ENCODE results near the gene SLC6A9. TPM values are rescaled to one million over a fixed set of nuclear protein-coding genes. Genes with fewer than 3 reads are reported as not detected.

SLC6A9 gene
- total RNA-seq, 1 experiment from 2014 or later, result 6.4 TPM

GRCh38 chr1:44008259-44008658, 23.0 kb downstream of the SLC6A9 start:
- no peak for DNase-seq (ENCODE audit: low read depth)

DNA sequence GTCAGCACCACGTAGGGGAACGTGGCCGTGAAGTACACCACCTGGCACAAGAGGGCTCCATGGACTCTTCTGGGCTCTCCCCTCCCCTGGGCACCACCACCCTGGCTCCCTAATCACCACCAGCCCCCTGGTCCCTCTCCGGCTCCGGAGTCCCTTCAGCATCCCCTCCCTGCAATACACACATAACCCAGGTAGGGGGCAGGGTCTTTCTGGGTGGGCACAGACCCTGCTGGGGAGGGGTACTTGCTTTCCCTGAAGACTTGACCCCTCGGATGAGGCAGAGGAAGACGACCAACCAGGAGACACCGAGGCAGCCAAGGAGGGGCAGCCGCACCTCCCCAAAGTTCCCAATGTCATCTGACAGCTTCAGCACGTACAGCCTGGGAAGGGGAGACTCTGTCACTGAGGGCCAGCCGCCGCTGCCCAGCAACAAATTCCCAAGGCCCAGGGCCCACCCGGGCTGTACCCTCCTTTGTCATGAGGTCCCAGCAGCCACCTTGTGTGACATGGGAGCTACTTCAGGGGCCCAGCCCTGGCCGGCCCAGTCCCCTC, 28.6 kb downstream of the SLC6A9 start:
- DNase-seq (ENCODE audit: low read depth), result no peak

DNA sequence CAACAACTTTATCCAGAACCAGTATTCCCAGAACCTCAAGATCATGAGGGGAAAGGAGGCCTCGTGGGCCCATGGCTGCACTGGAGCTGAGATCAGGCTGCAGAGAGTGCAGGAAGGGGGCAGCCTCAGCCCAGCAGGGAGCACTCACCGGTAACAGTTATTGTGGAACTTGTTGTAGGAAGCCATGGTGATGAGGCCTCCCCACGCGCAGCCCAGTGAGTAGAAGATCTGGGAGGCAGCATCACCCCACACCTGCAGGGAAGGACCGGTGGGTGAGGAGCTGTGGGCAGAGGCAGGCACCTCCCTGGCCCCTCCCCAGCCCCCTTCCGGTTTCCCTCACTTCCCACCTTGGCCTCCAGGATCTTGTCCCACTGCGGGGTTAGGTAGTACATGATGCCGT, 29.1 kb downstream of the SLC6A9 start:
- no peak for DNase-seq (ENCODE audit: low read depth)

- no peak for DNase-seq (ENCODE audit: low read depth)
Observed at GRCh38 chr1:44000122-44000665, 31.1 kb downstream of the SLC6A9 start.

GRCh38 chr1:43999455-43999854, 31.8 kb downstream of the SLC6A9 start:
- DNase-seq (ENCODE audit: low read depth), result no peak

GRCh38 chr1:43998000-43998378, 33.3 kb downstream of the SLC6A9 start:
- DNase-seq (ENCODE audit: low read depth), result no peak

GRCh38 chr1:43997295-43997999, 33.8 kb downstream of the SLC6A9 start:
- no peak for DNase-seq (ENCODE audit: low read depth)

DNA sequence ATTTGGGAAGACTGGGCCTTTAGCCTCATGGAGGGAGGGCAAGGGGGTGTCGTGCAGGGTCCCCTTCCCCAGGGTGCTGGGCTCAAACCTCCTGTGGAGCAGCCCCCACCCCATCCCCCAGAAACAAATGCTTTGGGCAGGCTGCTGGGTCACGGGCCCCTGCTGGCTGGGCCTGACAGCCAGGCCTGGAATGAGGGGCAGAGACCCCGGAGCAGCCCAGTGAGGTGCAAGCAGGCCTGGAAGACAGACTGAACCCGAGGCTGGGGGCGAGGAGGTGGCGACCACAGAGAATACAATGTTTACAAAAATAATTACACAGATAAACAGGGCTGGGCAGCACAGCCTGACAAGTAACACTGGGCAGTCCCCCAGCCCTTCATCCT, 34.5 kb downstream of the SLC6A9 start:
- DNase-seq (ENCODE audit: low read depth), result no peak

DNA sequence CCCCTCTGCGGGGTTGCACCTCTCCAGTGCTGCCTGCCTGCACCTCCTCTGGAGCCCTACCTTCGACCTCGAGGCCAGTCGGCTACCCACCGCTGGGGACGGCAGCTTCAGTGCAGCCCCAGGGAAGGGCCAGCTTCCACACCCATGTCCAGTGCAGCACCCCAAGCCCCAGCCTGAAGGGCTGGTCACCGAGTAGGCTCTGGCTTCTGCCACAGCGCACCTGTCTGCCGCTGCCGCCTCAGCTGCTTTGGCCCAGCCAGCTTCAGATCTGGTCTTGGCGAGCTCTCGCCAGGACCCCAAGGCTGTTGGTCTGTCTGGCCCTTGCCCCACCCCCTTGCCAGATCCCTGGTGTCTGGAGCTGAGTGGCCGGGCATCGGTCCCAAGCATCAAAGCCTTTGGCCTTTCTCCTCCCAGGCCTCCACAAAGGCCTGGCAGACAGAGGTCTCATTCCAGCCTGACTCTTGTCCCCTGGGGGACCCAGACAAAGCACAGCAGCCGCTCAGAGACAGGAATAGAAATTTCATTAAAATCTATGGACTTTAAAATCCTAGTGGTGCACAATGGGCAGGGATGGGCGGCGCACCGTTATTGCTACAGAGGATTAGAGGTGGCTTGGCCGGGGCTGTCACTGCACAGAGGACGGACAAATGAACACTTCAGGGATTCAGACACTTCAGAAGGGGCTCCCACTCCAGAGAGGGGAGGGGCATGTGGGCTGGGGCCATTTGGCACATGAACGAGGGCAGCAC, 35.1 kb downstream of the SLC6A9 start:
- no peak for DNase-seq (ENCODE audit: low read depth)

GRCh38 chr1:43994794-43995790, 36.2 kb downstream of the SLC6A9 start:
- peak; percentile 67 for DNase-seq (ENCODE audit: low read depth)

- DNase-seq (ENCODE audit: low read depth), result no peak
Observed at GRCh38 chr1:43994071-43994470, 37.2 kb downstream of the SLC6A9 start.

GRCh38 chr1:43993206-43993914, 37.9 kb downstream of the SLC6A9 start:
- DNase-seq (ENCODE audit: low read depth), result no peak

GRCh38 chr1:43992232-43992995, 38.8 kb downstream of the SLC6A9 start:
- no peak for DNase-seq (ENCODE audit: low read depth)

DNA sequence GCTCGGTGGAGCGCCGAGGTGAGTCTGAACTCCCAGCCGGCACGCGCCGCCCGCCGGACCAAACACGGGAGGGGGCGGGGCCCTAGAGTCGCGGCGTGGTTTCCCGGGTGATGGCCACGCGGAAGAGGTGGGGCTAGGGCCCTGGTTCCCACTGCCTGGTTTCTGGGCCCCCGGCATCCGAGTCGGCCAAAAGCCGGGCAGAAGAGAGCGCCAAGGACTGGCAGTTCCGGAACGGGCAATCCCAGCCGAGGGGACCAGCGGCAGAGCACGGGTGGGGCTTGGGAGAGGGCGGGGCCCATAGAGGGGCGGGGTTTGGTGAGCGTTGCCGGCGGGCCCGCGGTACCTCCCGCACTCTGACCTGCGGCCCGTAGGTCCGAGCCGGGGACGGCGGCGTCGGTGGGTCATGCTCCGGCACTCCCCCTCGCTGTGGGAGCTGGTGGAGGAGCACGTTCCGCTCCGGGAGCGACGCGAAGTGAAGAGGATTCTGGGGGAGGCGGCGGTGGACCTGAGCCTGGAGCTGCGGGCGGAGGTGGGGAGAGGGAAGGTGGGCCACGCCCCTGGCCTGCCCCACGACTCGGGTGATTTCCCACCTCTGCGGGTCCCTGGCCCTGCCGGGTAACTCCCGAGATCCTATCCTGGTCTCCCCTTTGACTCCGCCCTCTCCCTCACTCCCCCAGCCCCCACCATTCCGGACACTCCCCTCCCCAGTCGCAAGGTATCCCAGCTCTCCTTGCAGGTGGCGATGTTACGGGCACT, 39.6 kb downstream of the SLC6A9 start, which contains the start of gene CCDC24:
Gene CCDC24 (plus strand): TSS at position 124 of the 756 bp plus-strand sequence. CDS start 280 bp downstream, at position 404.
- DNase-seq (ENCODE audit: low read depth), result peak; percentile 83

GRCh38 chr1:43991200-43991475, 40.1 kb downstream of the SLC6A9 start:
- no peak for DNase-seq (ENCODE audit: low read depth)

- no peak for DNase-seq (ENCODE audit: low read depth)
Observed at GRCh38 chr1:43990271-43991199, 40.7 kb downstream of the SLC6A9 start.

GRCh38 chr1:43987159-43987902, 43.9 kb downstream of the SLC6A9 start:
- DNase-seq (ENCODE audit: low read depth), result no peak
